Heart right ventricle (tissue), 16 donors: ENCODE measurements around the gene DDHD1. TPM values are rescaled to one million over a fixed set of nuclear protein-coding genes. Genes with fewer than 3 reads are reported as not detected.
A peak's percentile ranks its signal among the peaks of the same experiment; 100 is the strongest.

ENCODE experiments used
- ATAC-seq, 8 donors: fragments of 200-7000 bp; cut with Tn5 transposase; one replicate each; pipeline ENCODE4 v1.9.1; 2020; ENCODE audit warnings: mild to moderate bottlenecking in 8 of 8, moderate library complexity in 8 of 8, moderate number of reproducible peaks in 1 of 8
- DNase-seq, 2 donors: peaks; one replicate each; pipeline ENCODE4 v3.0.0-alpha.2; 2020
- H3K27ac ChIP-seq, 10 donors: fragments of 200-600 bp; sonication (generic) in 2 of 10; one replicate each; pipeline versions ENCODE4 v1.5.0 to v1.8.0; 2020 to 2022; ENCODE audit warnings: mild to moderate bottlenecking in 3 of 10
- H3K27me3 ChIP-seq, 7 donors: fragments of 200-600 bp; one replicate each; pipeline ENCODE4 v1.8.0; 2021 to 2022; ENCODE audit warnings: mild to moderate bottlenecking in 2 of 7
- H3K36me3 ChIP-seq, 9 donors: fragments of 200-600 bp; sonication (generic) in 1 of 9; one replicate each; pipeline versions ENCODE4 v1.5.0 to v1.8.0; 2020 to 2022; ENCODE audit warnings: mild to moderate bottlenecking in 2 of 9
- H3K4me1 ChIP-seq, 9 donors: fragments of 200-600 bp; sonication (generic) in 1 of 9; one replicate each; pipeline versions ENCODE4 v1.5.0 to v1.8.0; 2020 to 2022; ENCODE audit warnings: mild to moderate bottlenecking in 4 of 9
- H3K4me3 ChIP-seq, 10 donors: fragments of 200-600 bp; sonication (generic) in 2 of 10; one replicate each; pipeline versions ENCODE4 v1.5.0 to v1.8.0; 2020 to 2022; ENCODE audit warnings: mild to moderate bottlenecking in 7 of 10, moderate library complexity in 2 of 10
- H3K9me3 ChIP-seq, 11 donors: fragments of 200-600 bp in 10 of 11; sonication (generic) in 2 of 11; one replicate each; pipeline versions ENCODE4 v1.5.0 to v1.8.0; 2013 to 2022; ENCODE audit warnings: mild to moderate bottlenecking in 2 of 11, control low read depth in 1 of 11, moderate library complexity in 1 of 11
- CTCF ChIP-seq, 9 donors: fragments of 200-600 bp; sonication (generic) in 2 of 9; IDR thresholded peaks; one replicate each; pipeline versions ENCODE4 v1.5.0 to v1.8.0; 2021 to 2022; ENCODE audit warnings: antibody characterized with exemption in 9 of 9, mild to moderate bottlenecking in 5 of 9, moderate library complexity in 1 of 9
- WGBS, 2 donors: extraction: QIAGEN DNeasy Blood & Tissue Kit; methylation state at CpG; one replicate each; pipeline ENCODE4 v1.1.7; 2013; ENCODE audit warnings: inconsistent platforms in 1 of 2; 5-methylcytosine and 5-hydroxymethylcytosine counted together
- intact Hi-C, 10 donors: fragments of 100-400 bp; cut with DNase I; formaldehyde crosslinking; loops; one replicate each; pipeline versions ENCODE4 v1.11.1 to v1.14.2; 2022
- polyA plus RNA-seq, 2 donors: library from polyadenylated mRNA; stranded (reverse); fragments of 200-250 nt; gene quantifications; one replicate each; pipeline ENCODE4 v1.2.3, GENCODE V29; 2013
- total RNA-seq, 10 donors: library from RNA; stranded (reverse); fragmentation: NEBNext Ultra II Directional in 3 of 10; extraction: Animal tissue kit (Norgen Biotek cat#: 25700) in 3 of 10; gene quantifications; one replicate each; pipeline versions ENCODE4 v1.2.1 to v1.2.4, GENCODE V29; 2021 to 2023
- donor health status: Arrhythmogenic right ventricular cardiomyopathy.
- donor health status: ischemic (EF 13 %, LVEDD 7.1; RV severe dilation, severe dysfunction).
- donor health status: healthy with polysubstance abuse.
- donor health status: DM: no; HTN: yes; CAD: no.
- donor health status: DM: no; HTN: no; CAD: no.
- donor health status: ischemic (EF 25% LVEDD 6.9; RV normal size, moderate dysfunction).
- donor health status: ischemic (EF 25% LVEDD 5.7; RV mildly dilated, moderate dysfunction).
- donor health status: healthy.
- donor health status: DM: yes; HTN: yes; CAD: no.
- donor health status: Ischemic cardiomyopathy.
- donor health status: ischemic (EF 35%, LVEDD 5.7; RV mildly dilated, moderate dysfunction).
- donor health status: nonischemic (EF 11% LVEDD 7.7; RV severe dilation, severe dysfunction).
- donor health status: DM: yes; HTN: yes; CAD: no.
- donor health status: PGD.
- donor health status: ischemic (EF 29% LVEDD 5.4; RV normal size, mild dysfunction).
- donor health status: nonischemic (EF 23%, LVEDD 6.1; RV moderate dilation, normal function).

Gene DDHD1
- total and polyA plus RNA-seq, 12 donors, result 2.1 to 9.6 (median 7.4) TPM

DNA sequence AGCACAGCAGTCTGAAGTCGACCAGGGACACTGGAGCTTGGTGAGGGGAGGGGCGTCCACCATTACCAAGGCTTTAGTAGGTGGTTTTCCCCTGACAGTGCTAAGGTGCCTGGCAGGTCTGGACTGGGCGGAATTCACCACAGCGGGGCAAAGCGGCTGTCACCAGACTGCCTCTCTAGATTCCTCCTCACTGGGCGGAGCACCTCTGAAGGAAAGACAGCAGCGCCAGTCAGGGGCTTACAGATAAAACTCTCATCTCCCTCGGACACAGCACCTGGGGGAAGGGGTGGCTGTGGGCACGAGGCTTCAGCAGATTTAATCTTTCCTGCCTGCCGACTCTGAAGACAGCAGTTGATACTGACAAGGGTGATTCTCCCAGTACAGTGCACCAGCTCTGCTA, 39.1 kb downstream of the DDHD1 start:
- H3K27ac ChIP-seq, result no peak overlapping the region
- H3K27me3 ChIP-seq, result no peaks in the 10 kb centered on the region
- no peak for ATAC-seq
- H3K4me3 ChIP-seq, result no peak overlapping the region
- DNase-seq, result no peak
- TF ChIP-seq CTCF (IDR thresholded peaks at IDR 0.05), result no peak
- no peaks in the 10 kb centered on the region for H3K36me3 ChIP-seq
- WGBS, 2 donors, result 82 to 86% methylated on average over 10 of the region's 10 CpGs
- peaks cover 0 to 12% (median 0%) of the 10 kb centered on the region in 11 donors for H3K9me3 ChIP-seq
- intact Hi-C loops, result no loop called here
- H3K4me1 ChIP-seq, result peaks cover 0 to 10% (median 0%) of the 10 kb centered on the region in 9 donors

GRCh38 chr14:53110096-53110495, 43.0 kb downstream of the DDHD1 start:
- ATAC-seq, result no peak
- intact Hi-C loops, result no loop called here
- no peaks in the 10 kb centered on the region for H3K27me3 ChIP-seq
- peaks cover 0 to 19% (median 11%) of the 10 kb centered on the region in 11 donors for H3K9me3 ChIP-seq
- WGBS, 2 donors, result 100% methylated on average over 1 of the region's 1 CpG
- TF ChIP-seq CTCF (IDR thresholded peaks at IDR 0.05), result no peak
- no peak overlapping the region for H3K4me3 ChIP-seq
- no peak for DNase-seq
- H3K36me3 ChIP-seq, result no peaks in the 10 kb centered on the region
- H3K4me1 ChIP-seq, result peaks cover 0 to 11% (median 0%) of the 10 kb centered on the region in 9 donors
- no peak overlapping the region for H3K27ac ChIP-seq

DNA sequence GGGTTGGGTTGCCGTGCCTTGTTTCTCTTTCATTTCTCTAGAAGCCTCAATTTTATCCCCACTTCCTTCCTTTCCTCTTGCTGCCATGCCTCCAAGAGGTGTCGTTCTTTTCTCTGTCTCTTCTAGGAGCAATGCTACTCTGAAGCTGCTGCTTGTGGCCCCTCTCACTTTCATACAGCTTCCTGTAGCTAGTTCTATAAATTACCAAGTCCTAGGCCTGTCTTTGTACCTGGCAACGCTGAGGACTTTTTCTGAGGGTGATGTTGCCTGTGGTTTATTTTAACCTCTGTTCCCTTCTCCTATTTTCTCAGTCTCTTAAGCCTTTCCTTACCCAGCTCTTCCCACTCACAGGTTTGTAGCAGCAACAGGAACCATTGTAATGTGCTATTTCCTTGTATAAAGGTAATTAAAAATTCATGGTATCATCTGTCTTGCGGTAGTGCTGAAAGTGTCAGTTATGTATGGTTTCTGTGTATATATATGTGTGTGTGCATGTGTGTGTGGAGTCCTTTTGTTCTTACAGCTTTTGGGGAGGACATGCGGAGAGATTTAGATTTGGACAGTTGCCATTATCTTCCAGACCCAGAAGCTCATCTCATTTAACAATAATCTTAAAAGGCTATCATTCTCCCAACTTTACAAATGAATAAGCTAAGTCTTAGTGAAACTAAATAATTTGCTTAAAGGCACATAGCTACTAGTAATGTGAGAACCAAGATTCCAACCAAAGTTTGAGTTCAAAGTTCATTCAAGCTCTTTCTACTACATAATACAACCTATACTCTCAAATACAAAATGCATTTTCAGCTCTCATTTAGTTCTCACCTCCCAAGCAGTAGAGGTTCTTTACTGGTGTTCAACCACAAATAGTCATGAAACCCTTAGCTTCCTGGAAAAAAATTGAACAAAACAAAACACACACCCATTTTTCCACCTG, 43.8 kb downstream of the DDHD1 start:
- Histone ChIP-seq H3K4me3 (peak overlapping the region in 4 of 10 donors; percentile 2 to 43 (median 14)), H3K36me3 (no peaks in the 10 kb centered on the region), H3K9me3 (peaks cover 0 to 19% (median 11%) of the 10 kb centered on the region in 11 donors), H3K4me1 (peaks cover 0 to 11% (median 0%) of the 10 kb centered on the region in 9 donors), H3K27me3 (no peaks in the 10 kb centered on the region), H3K27ac (peak overlapping the region in 1 of 10 donors; percentile 84)
- DNase-seq (no peak), ATAC-seq (peak in 1 of 8 donors; percentile 49)
- no peak for TF ChIP-seq CTCF (IDR thresholded peaks at IDR 0.05)
- 68 to 76% methylated on average over 5 of the region's 5 CpGs for WGBS, 2 donors
- intact Hi-C loops, result no loop called here

DNA sequence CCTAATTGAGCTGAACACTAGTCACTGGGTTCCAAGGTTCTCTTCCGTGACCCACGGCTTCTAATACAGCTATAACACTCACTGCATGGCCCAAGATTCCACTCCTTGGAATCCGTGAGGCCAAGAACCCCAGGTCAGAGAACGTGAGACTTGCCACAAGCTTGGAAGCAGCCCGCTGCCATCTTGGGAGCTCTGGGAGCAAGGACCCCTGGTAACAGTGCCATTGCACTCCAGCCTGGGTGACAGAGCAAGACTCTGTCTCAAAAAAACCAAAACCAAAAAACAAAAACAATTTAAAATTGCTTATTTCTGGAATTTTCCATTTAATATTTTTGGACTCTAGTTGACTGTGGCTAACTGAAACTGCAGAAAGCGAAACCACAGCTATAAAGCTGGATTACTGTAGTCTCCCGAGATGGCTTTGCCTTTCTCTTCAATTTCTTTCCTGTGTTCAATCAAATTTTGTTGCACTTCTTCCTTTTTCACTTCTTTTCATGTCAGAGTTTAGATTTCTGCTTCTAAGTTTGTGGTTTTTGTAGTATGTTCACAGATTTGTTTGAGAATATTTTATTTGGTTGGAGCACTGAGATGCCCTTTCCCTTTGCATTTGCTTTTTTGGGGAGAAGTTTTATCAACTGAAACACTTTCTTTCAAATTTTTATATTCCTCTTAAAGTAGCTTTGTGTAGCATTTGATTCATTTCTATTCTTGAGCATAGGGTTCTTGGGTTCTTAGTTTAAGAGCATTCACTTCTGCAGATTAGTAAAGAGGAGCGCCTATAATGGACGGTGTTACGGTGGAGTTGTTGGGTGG, 44.6 kb downstream of the DDHD1 start:
- ATAC-seq (peak in 1 of 8 donors; percentile 35), DNase-seq (no peak)
- Histone ChIP-seq H3K9me3 (peaks cover 0 to 19% (median 11%) of the 10 kb centered on the region in 11 donors), H3K4me1 (peaks cover 0 to 17% (median 0%) of the 10 kb centered on the region in 9 donors), H3K27me3 (no peaks in the 10 kb centered on the region), H3K4me3 (peak overlapping the region in 5 of 10 donors; percentile 2 to 43 (median 12)), H3K36me3 (no peaks in the 10 kb centered on the region), H3K27ac (peak overlapping the region in 1 of 10 donors; percentile 84)
- whole genome bisulfite sequencing, 2 donors, result 89 to 92% methylated on average over 10 of the region's 10 CpGs
- no peak for TF ChIP-seq CTCF (IDR thresholded peaks at IDR 0.05)
- intact Hi-C loops, result no loop called here
